Left lobe of liver (tissue), 2 donors: ENCODE measurements around the gene RNU7-1. TPM values are rescaled to one million over a fixed set of nuclear protein-coding genes. Genes with fewer than 3 reads are reported as not detected.

Experiments
- ATAC-seq: fragments of 200-7000 bp; cut with Tn5 transposase; one replicate; pipeline ENCODE4 v1.9.1; 2020; ENCODE audit warnings: mild to moderate bottlenecking, moderate library complexity
- DNase-seq: peaks from one replicate; pipeline ENCODE4 v3.0.0-alpha.2; 2020; ENCODE audit warnings: low spot score
- total RNA-seq: library from RNA; stranded (reverse); gene quantifications from one replicate; pipeline ENCODE4 v1.2.1, GENCODE V29; 2021
- donor health status: DM: no; HTN: no; CAD: no; lungs with moderate emphysema.
- donor health status: DM: no; HTN: yes; CAD: no.

Gene RNU7-1
- total RNA-seq, 1 donor from 2014 or later: not detected

- ATAC-seq (no peak), DNase-seq (peak; percentile 50)
These were observed 19.6 kb downstream of the RNU7-1 start for GRCh38 chr12:6963016-6963731.

- DNase-seq (peak; percentile 49), ATAC-seq (no peak)
These were observed 20.3 kb downstream of the RNU7-1 start for GRCh38 chr12:6963791-6964413.

GRCh38 chr12:6964605-6965025, 21.0 kb downstream of the RNU7-1 start:
- ATAC-seq: no peak
- peak; percentile 46 for DNase-seq

GRCh38 chr12:6965026-6965661, 21.5 kb downstream of the RNU7-1 start:
- ATAC-seq: peak; percentile 68
- peak; percentile 86 for DNase-seq

- ATAC-seq: no peak
- DNase-seq: no peak
These were observed 22.1 kb downstream of the RNU7-1 start for GRCh38 chr12:6965714-6966113.

- ATAC-seq: no peak
- no peak for DNase-seq
These were observed 22.7 kb downstream of the RNU7-1 start for GRCh38 chr12:6966351-6966750.

GRCh38 chr12:6967651-6968100, 24.1 kb downstream of the RNU7-1 start:
- ATAC-seq (no peak), DNase-seq (no peak)

- no peak for DNase-seq
- no peak for ATAC-seq
These were observed 24.8 kb downstream of the RNU7-1 start for GRCh38 chr12:6968426-6968825.

GRCh38 chr12:6970096-6970527, 26.5 kb downstream of the RNU7-1 start:
- ATAC-seq (peak; percentile 54), DNase-seq (peak; percentile 73)

- ATAC-seq (no peak), DNase-seq (no peak)
These were observed 30.6 kb downstream of the RNU7-1 start for GRCh38 chr12:6974180-6974579.

GRCh38 chr12:6975297-6976032, 31.8 kb downstream of the RNU7-1 start:
- ATAC-seq (no peak), DNase-seq (no peak)

- no peak for DNase-seq
- ATAC-seq: no peak
These were observed 34.0 kb downstream of the RNU7-1 start for GRCh38 chr12:6977653-6978052.

GRCh38 chr12:6978188-6978587, 34.6 kb downstream of the RNU7-1 start:
- ATAC-seq (no peak), DNase-seq (no peak)

GRCh38 chr12:6978611-6979011, 35.0 kb downstream of the RNU7-1 start:
- no peak for ATAC-seq

GRCh38 chr12:6979021-6979420, 35.4 kb downstream of the RNU7-1 start:
- ATAC-seq: no peak
- no peak for DNase-seq

More at GRCh38 chr12:6978611-6979011, 35.0 kb downstream of the RNU7-1 start:
- no peak for DNase-seq

GRCh38 chr12:6979453-6979852, 35.8 kb downstream of the RNU7-1 start:
- no peak for DNase-seq
- no peak for ATAC-seq

- ATAC-seq (no peak), DNase-seq (no peak)
These were observed 36.5 kb downstream of the RNU7-1 start for GRCh38 chr12:6980075-6980474.

GRCh38 chr12:6980740-6981139, 37.1 kb downstream of the RNU7-1 start:
- DNase-seq (no peak), ATAC-seq (peak; percentile 48)

GRCh38 chr12:6981152-6982052, 37.8 kb downstream of the RNU7-1 start:
- DNase-seq (peak; percentile 80), ATAC-seq (peak; percentile 89)

GRCh38 chr12:6982532-6982931, 38.9 kb downstream of the RNU7-1 start:
- DNase-seq (no peak), ATAC-seq (no peak)
